C4-2B (cell line): ENCODE data around the gene ZSCAN4.

Experiments
- ZFX ChIP-seq: fragments of 450-650 bp; IDR thresholded peaks from 2 replicates; pipeline ENCODE4 v1.6.1; 2017
- TF ChIP-seq, protein P1 (sequence below): fragments of 450-650 bp; conservative IDR thresholded peaks from 2 replicates; pipeline ENCODE4 v1.5.1; 2017; ENCODE audit warnings: mild to moderate bottlenecking

- TF ChIP-seq, protein P1, sequence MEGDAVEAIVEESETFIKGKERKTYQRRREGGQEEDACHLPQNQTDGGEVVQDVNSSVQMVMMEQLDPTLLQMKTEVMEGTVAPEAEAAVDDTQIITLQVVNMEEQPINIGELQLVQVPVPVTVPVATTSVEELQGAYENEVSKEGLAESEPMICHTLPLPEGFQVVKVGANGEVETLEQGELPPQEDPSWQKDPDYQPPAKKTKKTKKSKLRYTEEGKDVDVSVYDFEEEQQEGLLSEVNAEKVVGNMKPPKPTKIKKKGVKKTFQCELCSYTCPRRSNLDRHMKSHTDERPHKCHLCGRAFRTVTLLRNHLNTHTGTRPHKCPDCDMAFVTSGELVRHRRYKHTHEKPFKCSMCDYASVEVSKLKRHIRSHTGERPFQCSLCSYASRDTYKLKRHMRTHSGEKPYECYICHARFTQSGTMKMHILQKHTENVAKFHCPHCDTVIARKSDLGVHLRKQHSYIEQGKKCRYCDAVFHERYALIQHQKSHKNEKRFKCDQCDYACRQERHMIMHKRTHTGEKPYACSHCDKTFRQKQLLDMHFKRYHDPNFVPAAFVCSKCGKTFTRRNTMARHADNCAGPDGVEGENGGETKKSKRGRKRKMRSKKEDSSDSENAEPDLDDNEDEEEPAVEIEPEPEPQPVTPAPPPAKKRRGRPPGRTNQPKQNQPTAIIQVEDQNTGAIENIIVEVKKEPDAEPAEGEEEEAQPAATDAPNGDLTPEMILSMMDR, result no peak
- no peak for TF ChIP-seq ZFX
Measured at GRCh38 chr19:57682226-57682766, 13.6 kb downstream of the ZSCAN4 start.
